Measurements from ENCODE around the gene NCR3LG1. TPM values are rescaled to one million over a fixed set of nuclear protein-coding genes. Genes with fewer than 3 reads are reported as not detected.

The NCR3LG1 gene
- total and polyA plus RNA-seq, 2 of the 8 experiments (the other 6 are each of a cell fraction or from before 2014, with no cell fraction given) = 0.68 to 1.9 TPM

DNA sequence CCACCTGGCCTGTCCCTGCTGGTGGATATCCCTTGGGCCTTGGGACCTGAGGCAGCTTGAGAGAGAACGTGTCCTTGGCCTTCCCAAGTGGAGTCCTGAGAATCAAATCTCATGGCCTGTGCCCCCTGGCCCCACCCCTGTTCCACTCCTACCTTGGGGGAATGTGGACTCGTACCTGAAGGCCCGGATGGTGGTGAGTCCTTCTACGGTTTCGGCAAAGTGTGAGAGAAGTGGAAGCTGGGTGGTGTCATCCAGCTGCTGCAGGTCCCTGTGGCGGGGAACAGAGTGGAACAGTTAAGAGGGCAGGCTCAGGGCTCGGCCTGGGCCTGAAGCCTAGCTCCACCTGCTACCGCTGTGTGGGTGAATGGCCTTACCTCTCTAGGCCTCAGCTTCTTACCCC lies 50.9 kb downstream of the NCR3LG1 start (continued):
- no peak for TF ChIP-seq RFX5 (IDR thresholded peaks at IDR 0.05; ENCODE audit: borderline replicate concordance, low read depth, low read length)

All from H1 (cell line).